Measurements from ENCODE around the gene KIAA0825.
"Not testable (repeated sequence)": the region's sequence is repeated elsewhere in the genome, so short reads cannot be mapped to it uniquely, and the experiment has no call there.

KIAA0825 gene

GRCh38 chr5:94361161-94361560 is 257.2 kb downstream of the KIAA0825 start:
- DNase-seq, result no peak

- no peak for DNase-seq
Measured at GRCh38 chr5:94360382-94361130, 257.8 kb downstream of the KIAA0825 start.

- DNase-seq, result no peak
Measured at GRCh38 chr5:94359880-94360279, 258.5 kb downstream of the KIAA0825 start.

- DNase-seq, result no peak
Measured at GRCh38 chr5:94355811-94356210, 262.6 kb downstream of the KIAA0825 start.

GRCh38 chr5:94354837-94355485 is 263.4 kb downstream of the KIAA0825 start:
- DNase-seq, result not testable (repeated sequence)

- no peak for DNase-seq
Measured at GRCh38 chr5:94353605-94354004, 264.8 kb downstream of the KIAA0825 start.

GRCh38 chr5:94347130-94347529 is 271.3 kb downstream of the KIAA0825 start:
- DNase-seq, result no peak

GRCh38 chr5:94345257-94345656 is 273.1 kb downstream of the KIAA0825 start:
- no peak for DNase-seq

GRCh38 chr5:94337617-94338016 is 280.8 kb downstream of the KIAA0825 start:
- DNase-seq, result no peak

GRCh38 chr5:94335936-94336335 is 282.5 kb downstream of the KIAA0825 start:
- no peak for DNase-seq

- DNase-seq, result no peak
Measured at GRCh38 chr5:94329115-94329514, 289.3 kb downstream of the KIAA0825 start.

- DNase-seq, result no peak
Measured at GRCh38 chr5:94326586-94326985, 291.8 kb downstream of the KIAA0825 start.

GRCh38 chr5:94316916-94317838 is 301.2 kb downstream of the KIAA0825 start:
- DNase-seq, result no peak

- DNase-seq, result no peak
Measured at GRCh38 chr5:94314460-94315131, 303.8 kb downstream of the KIAA0825 start.

GRCh38 chr5:94313696-94314095 is 304.7 kb downstream of the KIAA0825 start:
- no peak for DNase-seq

GRCh38 chr5:94313188-94313587 is 305.2 kb downstream of the KIAA0825 start:
- no peak for DNase-seq

- DNase-seq, result no peak
Measured at GRCh38 chr5:94312298-94312697, 306.1 kb downstream of the KIAA0825 start.

- DNase-seq, result no peak
Measured at GRCh38 chr5:94310833-94311232, 307.6 kb downstream of the KIAA0825 start.

- no peak for DNase-seq
Measured at GRCh38 chr5:94309141-94309540, 309.3 kb downstream of the KIAA0825 start.

GRCh38 chr5:94308442-94308841 is 310.0 kb downstream of the KIAA0825 start:
- DNase-seq, result no peak

- DNase-seq, result no peak
Measured at GRCh38 chr5:94304146-94304545, 314.3 kb downstream of the KIAA0825 start.

GRCh38 chr5:94288937-94289336 is 329.5 kb downstream of the KIAA0825 start:
- DNase-seq, result no peak

GRCh38 chr5:94285984-94286383 is 332.4 kb downstream of the KIAA0825 start:
- no peak for DNase-seq
